Heart right ventricle (tissue), 16 donors: ENCODE measurements around the gene APC2. TPM values are rescaled to one million over a fixed set of nuclear protein-coding genes. Genes with fewer than 3 reads are reported as not detected.

Source experiments
- ATAC-seq, 8 donors: fragments of 200-7000 bp; cut with Tn5 transposase; one replicate each; pipeline ENCODE4 v1.9.1; 2020; ENCODE audit warnings: mild to moderate bottlenecking in 8 of 8, moderate library complexity in 8 of 8, moderate number of reproducible peaks in 1 of 8
- DNase-seq, 2 donors: peaks; one replicate each; pipeline ENCODE4 v3.0.0-alpha.2; 2020
- H3K27ac ChIP-seq, 10 donors: fragments of 200-600 bp; sonication (generic) in 2 of 10; one replicate each; pipeline versions ENCODE4 v1.5.0 to v1.8.0; 2020 to 2022; ENCODE audit warnings: mild to moderate bottlenecking in 3 of 10
- H3K27me3 ChIP-seq, 7 donors: fragments of 200-600 bp; one replicate each; pipeline ENCODE4 v1.8.0; 2021 to 2022; ENCODE audit warnings: mild to moderate bottlenecking in 2 of 7
- H3K36me3 ChIP-seq, 9 donors: fragments of 200-600 bp; sonication (generic) in 1 of 9; one replicate each; pipeline versions ENCODE4 v1.5.0 to v1.8.0; 2020 to 2022; ENCODE audit warnings: mild to moderate bottlenecking in 2 of 9
- H3K4me1 ChIP-seq, 9 donors: fragments of 200-600 bp; sonication (generic) in 1 of 9; one replicate each; pipeline versions ENCODE4 v1.5.0 to v1.8.0; 2020 to 2022; ENCODE audit warnings: mild to moderate bottlenecking in 4 of 9
- H3K4me3 ChIP-seq, 10 donors: fragments of 200-600 bp; sonication (generic) in 2 of 10; one replicate each; pipeline versions ENCODE4 v1.5.0 to v1.8.0; 2020 to 2022; ENCODE audit warnings: mild to moderate bottlenecking in 7 of 10, moderate library complexity in 2 of 10
- H3K9me3 ChIP-seq, 11 donors: fragments of 200-600 bp in 10 of 11; sonication (generic) in 2 of 11; one replicate each; pipeline versions ENCODE4 v1.5.0 to v1.8.0; 2013 to 2022; ENCODE audit warnings: mild to moderate bottlenecking in 2 of 11, control low read depth in 1 of 11, moderate library complexity in 1 of 11
- WGBS, 2 donors: extraction: QIAGEN DNeasy Blood & Tissue Kit; methylation state at CpG; one replicate each; pipeline ENCODE4 v1.1.7; 2013; ENCODE audit warnings: inconsistent platforms in 1 of 2; 5-methylcytosine and 5-hydroxymethylcytosine counted together
- intact Hi-C, 10 donors: fragments of 100-400 bp; cut with DNase I; formaldehyde crosslinking; loops; one replicate each; pipeline versions ENCODE4 v1.11.1 to v1.14.2; 2022
- polyA plus RNA-seq, 2 donors: library from polyadenylated mRNA; stranded (reverse); fragments of 200-250 nt; gene quantifications; one replicate each; pipeline ENCODE4 v1.2.3, GENCODE V29; 2013
- total RNA-seq, 10 donors: library from RNA; stranded (reverse); fragmentation: NEBNext Ultra II Directional in 3 of 10; extraction: Animal tissue kit (Norgen Biotek cat#: 25700) in 3 of 10; gene quantifications; one replicate each; pipeline versions ENCODE4 v1.2.1 to v1.2.4, GENCODE V29; 2021 to 2023
- TF ChIP-seq, protein P1 (sequence below), 9 donors: fragments of 200-600 bp; sonication (generic) in 2 of 9; IDR thresholded peaks; one replicate each; pipeline versions ENCODE4 v1.5.0 to v1.8.0; 2021 to 2022; ENCODE audit warnings: antibody characterized with exemption in 9 of 9, mild to moderate bottlenecking in 5 of 9, moderate library complexity in 1 of 9
- donor health status: Arrhythmogenic right ventricular cardiomyopathy.
- donor health status: ischemic (EF 13 %, LVEDD 7.1; RV severe dilation, severe dysfunction).
- donor health status: healthy with polysubstance abuse.
- donor health status: DM: no; HTN: yes; CAD: no.
- donor health status: DM: no; HTN: no; CAD: no.
- donor health status: ischemic (EF 25% LVEDD 6.9; RV normal size, moderate dysfunction).
- donor health status: ischemic (EF 25% LVEDD 5.7; RV mildly dilated, moderate dysfunction).
- donor health status: healthy.
- donor health status: DM: yes; HTN: yes; CAD: no.
- donor health status: Ischemic cardiomyopathy.
- donor health status: ischemic (EF 35%, LVEDD 5.7; RV mildly dilated, moderate dysfunction).
- donor health status: nonischemic (EF 11% LVEDD 7.7; RV severe dilation, severe dysfunction).
- donor health status: DM: yes; HTN: yes; CAD: no.
- donor health status: PGD.
- donor health status: ischemic (EF 29% LVEDD 5.4; RV normal size, mild dysfunction).
- donor health status: nonischemic (EF 23%, LVEDD 6.1; RV moderate dilation, normal function).

The APC2 gene
- total and polyA plus RNA-seq, 12 donors: 0.02 to 0.23 (median 0.09) TPM; not detected in 1

DNA sequence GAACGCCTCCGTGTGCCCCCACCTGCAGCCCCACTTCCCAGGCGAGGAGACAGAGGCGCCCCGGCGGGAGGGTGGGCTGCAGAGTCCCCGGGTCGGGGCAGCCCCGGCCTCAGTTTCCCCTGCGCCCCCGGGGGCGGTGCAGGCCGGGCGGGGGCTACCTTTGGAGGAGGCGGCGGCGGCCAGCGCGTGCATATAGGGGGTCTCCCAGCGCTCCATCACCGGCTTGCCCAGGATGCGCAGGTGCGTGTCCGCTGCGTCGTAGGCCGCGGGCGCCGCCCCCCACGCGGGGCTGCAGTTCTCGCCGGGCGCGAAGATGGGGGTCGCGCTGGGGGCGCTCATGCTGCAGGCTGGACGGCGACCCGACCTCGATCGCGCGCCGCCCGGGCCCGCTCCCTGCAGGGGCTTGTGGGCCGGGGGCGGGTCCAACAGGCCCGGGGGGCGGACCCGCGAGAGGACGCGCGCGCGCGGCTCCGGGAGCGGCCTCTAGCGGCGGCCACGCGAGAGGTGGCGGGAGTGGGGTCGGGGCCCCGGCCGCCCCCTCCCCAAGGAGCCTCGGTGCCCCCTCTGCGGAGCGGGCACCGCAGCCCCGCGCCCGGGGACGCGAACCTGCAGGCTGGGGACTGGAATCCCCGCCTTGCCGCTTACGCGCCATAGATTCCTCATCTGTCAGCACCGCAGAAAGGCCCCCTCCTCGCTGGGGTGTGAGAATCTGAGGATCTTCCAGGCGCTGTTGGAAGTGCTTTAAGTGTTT is 48.6 kb upstream of the APC2 start, which contains the start of gene GAMT:
GAMT (minus strand) TSS at position 405 of the 751 bp plus-strand sequence; CDS start at position 339, 66 bp downstream.
- Histone ChIP-seq H3K4me1 (peaks cover 10 to 38% (median 26%) of the 10 kb centered on the region in 9 donors), H3K9me3 (no peaks in the 10 kb centered on the region), H3K27me3 (peaks cover 0 to 38% (median 0%) of the 10 kb centered on the region in 7 donors), H3K4me3 (peak within 1 kb of the TSS; percentile 47 to 81 (median 72)), H3K36me3 (peaks cover 0 to 10% (median 0%) of the 10 kb centered on the region in 9 donors), H3K27ac (peak within 1 kb of the TSS; percentile 41 to 86 (median 79))
- TF ChIP-seq, protein P1, sequence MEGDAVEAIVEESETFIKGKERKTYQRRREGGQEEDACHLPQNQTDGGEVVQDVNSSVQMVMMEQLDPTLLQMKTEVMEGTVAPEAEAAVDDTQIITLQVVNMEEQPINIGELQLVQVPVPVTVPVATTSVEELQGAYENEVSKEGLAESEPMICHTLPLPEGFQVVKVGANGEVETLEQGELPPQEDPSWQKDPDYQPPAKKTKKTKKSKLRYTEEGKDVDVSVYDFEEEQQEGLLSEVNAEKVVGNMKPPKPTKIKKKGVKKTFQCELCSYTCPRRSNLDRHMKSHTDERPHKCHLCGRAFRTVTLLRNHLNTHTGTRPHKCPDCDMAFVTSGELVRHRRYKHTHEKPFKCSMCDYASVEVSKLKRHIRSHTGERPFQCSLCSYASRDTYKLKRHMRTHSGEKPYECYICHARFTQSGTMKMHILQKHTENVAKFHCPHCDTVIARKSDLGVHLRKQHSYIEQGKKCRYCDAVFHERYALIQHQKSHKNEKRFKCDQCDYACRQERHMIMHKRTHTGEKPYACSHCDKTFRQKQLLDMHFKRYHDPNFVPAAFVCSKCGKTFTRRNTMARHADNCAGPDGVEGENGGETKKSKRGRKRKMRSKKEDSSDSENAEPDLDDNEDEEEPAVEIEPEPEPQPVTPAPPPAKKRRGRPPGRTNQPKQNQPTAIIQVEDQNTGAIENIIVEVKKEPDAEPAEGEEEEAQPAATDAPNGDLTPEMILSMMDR (IDR thresholded peaks at IDR 0.05): peak; percentile 38 to 72 (median 54)
- DNase-seq (peak in 1 of 2 donors; percentile 68), ATAC-seq (peak; percentile 26 to 85 (median 55))
- intact Hi-C loops: loop anchor here in 3 of 10 donors (10.0 kb wide), 1 partner anchor 127 kb away; the partner anchor contains the start of gene FAM174C (in 3 of the 3)
- 1% methylated on average over 84 to 87 of the region's 87 CpGs for WGBS, 2 donors

DNA sequence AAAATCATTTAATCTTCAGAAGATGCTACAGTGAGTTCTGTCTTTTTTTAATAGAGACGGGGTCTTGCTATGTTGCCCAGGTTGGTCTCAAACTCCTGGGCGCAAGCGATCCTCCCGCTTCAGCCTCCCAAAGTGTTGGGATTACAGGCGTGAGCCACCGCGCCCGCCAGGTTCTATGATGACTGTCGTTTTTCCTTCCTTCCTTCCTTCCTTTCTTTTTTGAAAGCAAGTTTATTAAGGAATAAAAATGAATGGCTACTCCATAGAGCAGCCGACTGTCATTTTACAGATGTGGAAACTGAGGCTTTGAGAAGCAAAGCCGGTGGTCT is 48.1 kb upstream of the APC2 start:
- TF ChIP-seq, protein P1 (IDR thresholded peaks at IDR 0.05): no peak
- H3K4me1 ChIP-seq: peaks cover 8 to 39% (median 23%) of the 10 kb centered on the region in 9 donors
- H3K4me3 ChIP-seq: peak overlapping the region in 8 of 10 donors; percentile 50 to 81 (median 72)
- 51 to 64% methylated on average over 11 of the region's 11 CpGs for WGBS, 2 donors
- peaks cover 0 to 38% (median 0%) of the 10 kb centered on the region in 7 donors for H3K27me3 ChIP-seq
- ATAC-seq: no peak
- H3K9me3 ChIP-seq: no peaks in the 10 kb centered on the region
- peak overlapping the region in 5 of 10 donors; percentile 14 to 86 (median 78) for H3K27ac ChIP-seq
- H3K36me3 ChIP-seq: peaks cover 0 to 10% (median 0%) of the 10 kb centered on the region in 9 donors
- intact Hi-C loops: loop anchor here in 3 of 10 donors (10.0 kb wide), 1 partner anchor 127 kb away; the partner anchor contains the start of gene FAM174C (in 3 of the 3)
- no peak for DNase-seq

DNA sequence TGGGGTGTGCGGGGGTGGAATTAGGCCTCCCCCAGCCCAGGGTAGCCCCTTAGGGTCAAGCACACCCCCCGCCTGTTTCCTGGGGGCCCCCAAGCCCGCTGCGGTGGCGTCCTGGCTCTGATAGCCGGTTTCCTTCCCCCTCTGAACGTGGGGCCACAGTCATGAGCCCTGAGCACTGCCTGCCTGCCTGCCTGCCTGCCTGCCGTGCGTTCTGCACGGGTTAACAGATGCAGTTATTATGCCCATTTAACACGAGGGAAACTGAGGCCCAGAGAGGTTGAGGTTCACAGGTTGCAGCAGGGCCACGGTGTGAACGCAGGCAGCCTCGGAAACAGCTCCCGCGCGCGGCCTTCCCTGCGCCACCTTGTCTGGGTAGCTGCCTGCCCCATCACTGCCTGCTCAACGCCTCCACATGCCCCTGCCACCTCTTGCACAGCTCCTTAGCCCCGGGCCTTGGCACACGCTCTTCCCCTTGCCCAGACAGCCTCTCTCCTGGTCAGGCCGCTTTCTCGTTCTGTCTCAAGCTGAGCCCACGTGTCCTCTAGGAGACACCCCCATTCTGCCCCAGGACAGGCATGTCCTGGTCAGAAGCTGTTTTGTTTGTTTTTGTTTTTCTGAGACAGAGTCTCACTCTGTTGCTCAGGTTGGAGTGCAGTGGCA is 47.4 kb upstream of the APC2 start:
- WGBS, 2 donors: 60 to 66% methylated on average over 25 of the region's 25 CpGs
- intact Hi-C loops: loop anchor here in 3 of 10 donors (10.0 kb wide), 1 partner anchor 128 kb away; the partner anchor contains the start of gene FAM174C (in 3 of the 3)
- no peak overlapping the region for H3K27ac ChIP-seq

More for the DNA sequence above, 47.4 kb upstream of the APC2 start:
- Histone ChIP-seq H3K9me3 (no peaks in the 10 kb centered on the region), H3K27me3 (peaks cover 0 to 38% (median 0%) of the 10 kb centered on the region in 7 donors), H3K36me3 (peaks cover 0 to 8% (median 0%) of the 10 kb centered on the region in 9 donors), H3K4me1 (peaks cover 8 to 40% (median 19%) of the 10 kb centered on the region in 9 donors), H3K4me3 (no peak overlapping the region)
- DNase-seq (no peak), ATAC-seq (no peak)
- TF ChIP-seq, protein P1 (IDR thresholded peaks at IDR 0.05): no peak
